Muscle of arm (tissue), 12 donors: ENCODE data around the gene SLC48A1. TPM values are rescaled to one million over a fixed set of nuclear protein-coding genes. Genes with fewer than 3 reads are reported as not detected.

Experiments
- DNase-seq: peaks from one replicate; pipeline ENCODE4 v3.0.0-alpha.2; 2013
- polyA plus RNA-seq, 12 donors: library from polyadenylated mRNA; unstranded; fragments of 120-200 nt; gene quantifications; one replicate each; pipeline ENCODE4 v1.2.1, GENCODE V29; 2013; ENCODE audit not compliant: insufficient read length in 12 of 12

SLC48A1 gene
- polyA plus RNA-seq, 12 donors: 8.1 to 46.8 (median 11.5) TPM; not detected in 1

DNA sequence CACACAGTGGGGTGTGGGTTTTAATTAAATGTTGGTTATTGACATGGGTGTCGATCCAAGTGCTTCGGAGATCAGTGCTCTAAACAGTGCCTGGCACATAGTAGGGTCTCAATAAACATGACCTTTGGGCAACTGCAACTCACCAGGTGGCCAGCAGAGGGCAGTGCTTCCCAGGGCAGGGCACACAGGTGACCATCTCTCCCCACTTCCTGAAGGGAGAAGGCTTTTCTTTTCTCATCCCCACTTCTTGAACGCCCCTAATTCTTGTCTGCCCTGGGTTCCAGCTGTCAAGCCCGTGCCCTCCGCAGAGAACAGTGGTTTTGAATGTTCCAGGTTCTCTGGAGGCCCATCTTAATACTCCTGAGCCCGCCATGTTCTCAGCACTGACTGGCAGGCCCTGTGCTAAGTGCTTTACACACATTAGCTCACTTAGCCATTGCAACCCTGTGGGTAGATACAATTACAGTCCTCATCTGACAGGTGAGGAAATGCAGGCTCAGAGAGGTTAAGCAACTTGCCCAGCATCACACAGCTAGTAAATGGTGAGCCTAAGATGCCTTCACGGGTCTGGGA, 30.7 kb upstream of the SLC48A1 start:
- DNase-seq: no peak

DNA sequence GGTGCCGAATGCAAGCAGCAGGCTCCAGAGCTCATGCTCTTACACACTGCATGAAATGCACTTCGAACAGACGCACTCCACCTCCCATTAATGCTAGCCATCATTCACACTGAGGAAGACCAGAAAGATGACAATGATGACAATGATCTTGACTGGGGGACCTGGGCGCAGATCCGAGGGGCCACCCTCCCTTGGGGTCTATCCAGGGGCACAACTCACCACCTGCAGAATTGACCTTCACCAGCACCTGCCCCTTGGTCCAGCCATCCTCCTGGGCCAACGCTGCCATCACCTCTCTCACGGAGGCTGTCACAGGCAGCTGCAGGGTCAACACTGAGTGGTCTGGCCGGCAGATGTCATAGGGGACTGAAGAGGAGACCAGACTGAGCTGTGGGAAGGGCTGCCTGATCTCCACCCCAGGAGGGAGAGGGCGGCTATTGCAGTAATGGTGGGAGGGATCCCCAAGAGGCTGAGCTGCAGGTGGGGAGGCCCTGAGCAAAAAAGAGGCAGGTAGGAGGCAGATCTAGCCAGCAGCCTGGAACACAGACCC, 29.7 kb upstream of the SLC48A1 start:
- no peak for DNase-seq

- no peak for DNase-seq
Observed at GRCh38 chr12:47744005-47744651, 28.9 kb upstream of the SLC48A1 start.

DNA sequence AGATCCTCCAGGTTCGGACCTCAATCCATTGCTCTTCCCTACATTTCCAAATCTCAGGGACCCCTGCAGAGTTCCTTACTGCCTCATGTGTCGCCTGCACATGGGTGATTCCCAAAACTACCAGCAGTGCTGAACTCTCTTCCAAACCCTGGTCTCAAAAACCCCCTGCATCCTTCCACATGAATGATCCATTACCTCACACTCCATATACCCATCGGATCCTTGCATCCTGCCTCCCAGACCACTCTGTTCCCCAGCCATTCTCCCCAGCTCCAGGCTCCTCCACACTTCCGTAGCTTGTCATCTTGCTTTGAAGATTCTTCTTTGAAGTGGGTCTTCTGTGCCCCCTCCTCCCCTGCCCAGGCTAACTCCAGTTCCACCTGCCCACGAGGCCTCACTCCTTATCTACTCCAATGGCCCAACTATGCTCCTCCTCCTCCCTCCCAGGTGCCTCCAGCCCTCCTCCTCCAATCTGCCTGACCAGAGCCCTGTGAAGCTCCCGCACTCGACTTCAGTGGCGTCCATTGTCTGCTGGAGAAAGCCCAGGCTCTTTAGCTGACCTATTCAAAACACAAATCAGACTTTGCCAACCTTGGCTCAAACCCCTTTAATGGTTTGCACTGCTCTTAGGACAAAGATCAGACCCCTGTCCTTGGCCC, 28.1 kb upstream of the SLC48A1 start:
- no peak for DNase-seq

GRCh38 chr12:47745485-47746041, 27.5 kb upstream of the SLC48A1 start:
- DNase-seq: no peak

DNA sequence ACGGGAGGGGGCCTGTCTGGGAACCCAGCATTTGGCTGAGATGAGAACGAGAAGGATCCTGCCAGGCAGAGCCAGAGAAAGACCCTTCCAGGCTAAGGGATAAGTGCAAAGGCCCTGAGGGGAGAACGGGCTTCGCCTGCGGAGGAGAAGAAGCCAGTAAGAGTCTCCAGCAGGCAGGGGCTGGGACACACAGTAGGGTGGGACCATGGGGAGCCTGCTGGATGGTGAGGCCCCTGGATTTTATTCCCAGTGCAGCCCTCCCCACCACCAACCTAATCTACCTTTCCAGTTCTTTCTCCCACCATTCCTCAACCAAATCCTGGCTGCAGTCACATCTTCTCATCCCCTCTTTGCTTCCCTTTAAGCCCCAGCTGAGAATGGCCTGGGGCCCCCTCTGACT, 27.0 kb upstream of the SLC48A1 start:
- DNase-seq: no peak

- DNase-seq: no peak
Observed at GRCh38 chr12:47746523-47746922, 26.5 kb upstream of the SLC48A1 start.

DNA sequence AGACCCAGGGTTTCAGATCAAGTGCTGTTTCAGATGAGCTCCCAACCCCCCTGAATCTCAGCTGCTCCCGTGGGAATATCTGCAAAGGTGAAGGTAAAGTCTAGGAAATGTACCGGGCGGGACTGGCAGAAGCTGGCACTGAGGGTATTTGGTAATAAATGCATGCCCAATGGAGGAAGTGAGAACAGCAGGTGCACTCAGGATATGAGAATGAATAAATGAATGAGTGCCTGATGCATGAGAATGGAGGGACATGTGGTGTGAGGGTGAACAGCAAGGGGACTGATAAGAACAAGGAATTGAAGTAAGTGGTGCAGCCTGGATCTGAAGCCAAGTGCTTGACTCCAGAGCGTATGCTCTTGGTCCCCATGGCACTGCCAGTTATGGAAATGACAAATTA, 25.9 kb upstream of the SLC48A1 start:
- DNase-seq: no peak

DNA sequence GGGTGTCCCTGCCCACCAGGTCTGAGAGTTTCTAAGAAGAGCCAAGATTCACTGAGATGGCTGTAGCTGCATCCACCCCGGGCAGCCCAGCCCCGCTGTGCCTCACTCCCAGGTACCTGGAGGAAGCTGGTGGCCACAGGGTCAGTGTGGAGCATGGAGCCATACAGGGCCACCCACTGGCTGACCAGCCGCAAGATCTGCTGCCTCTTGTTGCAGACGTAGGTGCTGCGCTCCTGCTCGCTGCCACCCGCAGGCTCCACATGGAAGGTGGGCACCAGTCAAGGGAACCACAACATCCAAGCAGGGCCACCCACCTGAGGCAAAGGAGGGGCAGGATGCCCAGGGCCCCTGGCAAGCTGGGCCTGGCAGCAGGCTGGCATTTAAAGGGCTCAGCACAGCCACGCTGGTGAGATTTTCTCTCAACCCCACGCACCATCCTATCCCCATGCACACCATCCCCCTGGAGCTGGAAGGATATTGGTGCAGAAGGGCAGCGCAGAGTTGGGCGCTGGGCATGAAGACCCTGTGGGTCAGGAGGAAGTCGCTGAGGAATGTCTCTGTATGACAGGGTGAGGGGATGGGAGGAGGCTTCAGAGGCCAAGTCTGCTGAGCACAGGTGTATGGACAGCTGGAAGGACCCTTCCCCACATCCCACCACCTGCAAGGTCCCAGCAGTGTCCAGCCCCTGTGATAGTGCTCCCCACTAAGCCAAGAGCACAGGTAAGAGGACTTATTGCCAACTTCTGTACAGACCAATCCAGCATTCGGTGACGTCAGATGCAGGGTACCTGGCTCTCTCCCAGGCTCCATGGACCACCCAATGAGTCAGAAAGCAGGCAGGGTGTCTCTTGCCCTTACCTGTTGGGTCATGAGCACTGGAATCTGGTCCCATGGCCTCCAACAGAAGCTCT, 25.2 kb upstream of the SLC48A1 start:
- DNase-seq: no peak

DNA sequence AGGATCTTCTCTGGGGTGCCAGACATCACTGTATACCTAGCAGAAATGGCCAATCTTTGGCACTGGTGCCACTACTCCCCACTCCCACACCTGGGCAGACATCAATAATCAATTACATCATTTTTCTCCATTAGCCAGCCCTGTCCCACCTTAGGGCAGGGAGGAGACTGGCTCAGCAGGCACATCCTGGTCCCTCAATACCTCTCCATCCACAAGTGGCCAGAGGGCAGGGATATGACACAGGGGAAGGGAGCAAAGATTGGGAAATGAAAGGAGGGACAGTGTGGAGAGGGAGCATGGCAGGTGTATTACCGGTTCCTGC, 24.6 kb upstream of the SLC48A1 start:
- DNase-seq: no peak

GRCh38 chr12:47748899-47749298, 24.1 kb upstream of the SLC48A1 start:
- no peak for DNase-seq

- no peak for DNase-seq
Observed at GRCh38 chr12:47750229-47750798, 22.7 kb upstream of the SLC48A1 start.

DNA sequence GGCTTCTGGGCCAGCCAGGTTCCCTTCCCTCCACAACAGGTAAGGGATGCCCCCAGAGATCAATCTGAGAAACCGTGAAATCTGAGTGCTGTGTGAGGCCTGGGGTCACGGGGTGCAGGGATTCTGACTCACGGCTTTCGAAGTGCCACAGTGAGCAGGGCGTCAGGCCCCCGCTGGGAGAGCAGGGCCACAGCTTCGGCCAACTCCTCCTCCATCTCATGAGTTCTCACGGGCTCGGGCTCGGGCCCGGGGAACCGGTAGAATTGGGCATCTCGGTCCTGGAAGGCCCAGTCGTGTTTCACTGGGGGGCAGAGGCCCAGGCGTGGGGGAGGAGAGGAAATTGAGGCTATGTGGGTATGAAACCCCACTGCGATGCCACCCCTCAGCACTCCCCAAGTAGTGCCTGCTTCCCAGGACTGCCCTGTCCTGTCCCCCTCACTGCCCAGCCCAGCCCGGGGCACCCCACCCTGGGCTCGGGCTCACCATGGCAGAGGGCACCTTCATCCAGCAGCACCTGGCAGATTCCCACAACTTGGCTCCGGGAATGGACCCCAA, 22.0 kb upstream of the SLC48A1 start:
- DNase-seq: no peak

GRCh38 chr12:47751561-47751960, 21.5 kb upstream of the SLC48A1 start:
- no peak for DNase-seq

DNA sequence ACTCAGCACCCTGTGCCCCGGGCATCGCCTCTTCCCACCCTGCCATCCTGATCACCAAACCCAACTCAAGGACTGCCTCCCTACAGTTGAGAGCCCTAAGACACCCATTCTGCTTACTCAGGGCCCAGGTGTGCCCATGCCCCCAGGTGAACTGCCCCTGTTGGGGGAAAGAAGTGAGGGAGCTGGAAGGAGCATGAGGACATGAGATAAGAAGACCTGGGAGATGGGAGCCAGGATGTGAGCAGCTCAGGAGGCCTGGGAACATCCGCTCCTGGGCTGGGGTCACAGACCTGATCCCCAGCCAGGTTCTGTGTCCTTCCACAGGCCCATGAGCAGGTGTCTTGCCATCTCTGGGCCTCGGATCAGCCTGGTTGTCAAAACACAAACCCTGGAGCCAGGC, 20.9 kb upstream of the SLC48A1 start:
- DNase-seq: no peak

DNA sequence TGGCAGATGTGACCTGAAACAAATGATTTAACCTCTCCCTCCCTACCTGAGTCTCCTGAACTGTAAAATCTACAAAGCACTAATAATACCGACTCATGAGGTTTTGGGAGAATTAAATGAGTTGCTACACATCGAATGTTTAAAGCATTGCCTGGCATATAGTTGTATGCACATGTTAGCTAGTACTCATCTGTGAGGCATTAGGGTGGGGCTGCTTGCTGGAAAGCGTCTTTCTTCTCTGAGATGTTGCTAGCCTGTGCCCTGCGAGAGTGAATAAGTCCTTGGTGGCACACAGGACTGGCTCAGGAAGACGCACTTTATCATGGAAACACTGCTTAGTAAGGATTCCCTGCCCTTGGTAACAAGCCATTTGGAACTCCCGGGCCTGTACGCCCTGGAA, 20.5 kb upstream of the SLC48A1 start:
- no peak for DNase-seq

GRCh38 chr12:47753021-47754001, 19.7 kb upstream of the SLC48A1 start:
- no peak for DNase-seq

GRCh38 chr12:47754126-47754525, 18.9 kb upstream of the SLC48A1 start:
- no peak for DNase-seq

DNA sequence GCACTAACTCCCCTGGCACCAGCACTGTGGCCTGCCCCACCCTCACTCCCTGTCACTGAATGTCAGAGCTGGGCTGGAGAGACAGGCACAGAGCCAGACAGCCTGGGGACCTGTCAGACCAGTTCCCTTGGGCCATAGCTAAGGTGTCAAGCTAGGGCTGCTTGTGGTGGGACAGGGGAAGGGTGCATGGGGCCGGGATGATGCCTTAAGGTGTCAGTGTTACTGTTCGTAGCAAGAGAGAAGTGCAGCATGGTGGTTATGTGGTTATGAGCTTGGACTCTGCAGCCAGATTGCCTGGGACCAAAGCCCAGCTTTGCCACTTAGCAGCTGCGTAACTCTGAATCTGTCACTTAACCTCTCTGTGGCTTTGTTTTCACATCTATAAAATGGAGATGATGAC, 18.2 kb upstream of the SLC48A1 start:
- DNase-seq: no peak
